Endothelial cell of umbilical vein (primary cell): ENCODE data around the gene SLC28A1. TPM values are rescaled to one million over a fixed set of nuclear protein-coding genes. Genes with fewer than 3 reads are reported as not detected.

Experiments
- BruUV-seq: library from RNA; stranded (reverse); fragments of 400-500 nt; replicated peaks from 2 replicates; lab custom pipeline; 2021; lab: Mats Ljungman, UMichigan
- CTCF ChIA-PET: fragments of 300-600, 350-600 bp; sonication (Branson Sonifier 250); formaldehyde crosslinking; loops from one replicate; lab custom pipeline; 2021; ENCODE audit warnings: antibody characterized with exemption, inconsistent platforms; lab: Charles Lee
- POLR2A ChIA-PET: fragments of 300-600, 350-600 bp; sonication (Branson Sonifier 250); formaldehyde crosslinking; loops from one replicate; lab custom pipeline; 2021; ENCODE audit warnings: antibody characterized with exemption, inconsistent platforms; lab: Charles Lee
- DNase-seq: peaks from one replicate; pipeline ENCODE4 v3.0.0-alpha.2; 2011; ENCODE audit warnings: low read depth, low spot score
- FAIRE-seq: peaks from 2 replicates; lab custom pipeline; 2011; peaks lifted over from hg19 to GRCh38; lab: Jason Lieb, UNC
- H2AFZ ChIP-seq: 2 replicates; pipeline ENCODE4 v1.6.0; 2012; ENCODE audit warnings: low read depth, low read length, control low read depth, inconsistent platforms
- H3K27ac ChIP-seq: 2 replicates; pipeline ENCODE4 v1.5.1; 2011; ENCODE audit warnings: low read depth, mild to moderate bottlenecking, control low read depth, low read length, moderate library complexity; ENCODE audit not compliant: insufficient read depth
- H3K27me3 ChIP-seq, 2 experiments: 2 replicates each; pipeline versions ENCODE4 v1.6.0 to v1.6.1; 2011; ENCODE audit warnings: low read length in 2 of 2, mixed read lengths in 1 of 2; ENCODE audit not compliant: control insufficient read depth in 2 of 2, insufficient read depth in 2 of 2
- H3K36me3 ChIP-seq, 2 experiments: 2 replicates in 1 of 2; 3 replicates in 1 of 2; pipeline ENCODE4 v1.5.1; 2011; ENCODE audit warnings: low read length in 2 of 2, mild to moderate bottlenecking in 1 of 2, moderate library complexity in 1 of 2; ENCODE audit not compliant: control insufficient read depth in 2 of 2, insufficient read depth in 2 of 2; ENCODE audit errors: extremely low read depth in 1 of 2
- H3K4me1 ChIP-seq: 3 replicates; pipeline ENCODE4 v1.5.1; 2011; ENCODE audit warnings: mild to moderate bottlenecking, low read length; ENCODE audit not compliant: control insufficient read depth, insufficient read depth; ENCODE audit errors: extremely low read depth
- H3K4me2 ChIP-seq: 2 replicates; pipeline ENCODE4 v1.6.1; 2011; ENCODE audit warnings: low read length, control low read depth, mixed read lengths; ENCODE audit not compliant: insufficient read depth
- H3K4me3 ChIP-seq, 3 experiments: fragments of 200-600 bp in 1 of 3; sonication (generic), shearing (Covaris generic) in 1 of 3; replicated peaks in 1 of 3; 2 replicates each; pipeline ENCODE4 v1.5.1; 2011 to 2016; ENCODE audit warnings: control low read depth in 3 of 3, low read length in 3 of 3, mild to moderate bottlenecking in 2 of 3, inconsistent platforms in 1 of 3, low read depth in 1 of 3, moderate library complexity in 1 of 3; ENCODE audit not compliant: insufficient read depth in 1 of 3
- H3K79me2 ChIP-seq: 2 replicates; pipeline ENCODE4 v1.6.0; 2012; ENCODE audit warnings: low read length, inconsistent platforms; ENCODE audit not compliant: control insufficient read depth, insufficient read depth
- H3K9ac ChIP-seq: replicated peaks from 2 replicates; pipeline ENCODE3; 2011; ENCODE audit warnings: low read length, control low read depth; ENCODE audit not compliant: insufficient read depth; ENCODE audit errors: extremely low read depth
- H3K9me1 ChIP-seq: replicated peaks from 3 replicates; pipeline ENCODE4 v1.6.0; 2011; ENCODE audit warnings: mild to moderate bottlenecking, low read length; ENCODE audit not compliant: control insufficient read depth, insufficient read depth; ENCODE audit errors: extremely low read depth
- H3K9me3 ChIP-seq: replicated peaks from 2 replicates; pipeline ENCODE4 v1.5.1; 2012; ENCODE audit warnings: low read length, inconsistent platforms; ENCODE audit not compliant: control insufficient read depth, insufficient read depth
- H4K20me1 ChIP-seq: replicated peaks from 2 replicates; pipeline ENCODE3; 2011; ENCODE audit warnings: mild to moderate bottlenecking, low read length; ENCODE audit not compliant: control insufficient read depth, insufficient read depth; ENCODE audit errors: extremely low read depth
- EZH2 ChIP-seq: IDR thresholded peaks from 2 replicates; pipeline ENCODE4 v1.6.1; 2012; ENCODE audit warnings: borderline replicate concordance, low read depth, mild to moderate bottlenecking, moderate library complexity, low read length, inconsistent platforms; ENCODE audit not compliant: severe bottlenecking
- GATA2 ChIP-seq: IDR thresholded peaks from 2 replicates; pipeline ENCODE4 v1.7.0; 2011; ENCODE audit warnings: low read depth, mild to moderate bottlenecking, moderate library complexity, mixed read lengths, low read length; ENCODE audit not compliant: insufficient read length, insufficient read depth
- MYC ChIP-seq: IDR thresholded peaks from one replicate; pipeline ENCODE4 v1.6.1; 2011; ENCODE audit warnings: mild to moderate bottlenecking, low read depth, low read length
- dilution Hi-C: fragments of 300-500 bp; cut with MboI; formaldehyde crosslinking; loops from one replicate; pipeline ENCODE4 v1.15.0; 2019; ENCODE audit warnings: low sequenced_read_pairs; ENCODE audit not compliant: extremely low pct_ligation_motif_present
- intact Hi-C: fragments of 100-400 bp; cut with micrococcal nuclease; formaldehyde crosslinking; loops from one replicate; pipeline ENCODE4 v1.10.0; 2022
- polyA plus RNA-seq, 4 experiments: library from polyadenylated mRNA; depleted of rRNA in 3 of 4; stranded (reverse) in 3 of 4; unstranded in 1 of 4; fragments of >200 nt; gene quantifications; 2 replicates each; pipeline versions ENCODE4 v1.2.1 to v1.2.3, GENCODE V29; 2011 to 2012; ENCODE audit warnings: missing spikeins in 1 of 4
- total RNA-seq: library from RNA; stranded (reverse); gene quantifications from 2 replicates; pipeline ENCODE4 v1.2.3, GENCODE V29; 2021
- TF ChIP-seq, protein P1 (sequence below): IDR thresholded peaks from 2 replicates; pipeline ENCODE4 v1.6.1; 2011; ENCODE audit not compliant: insufficient read depth, insufficient read length
- TF ChIP-seq, protein P2 (sequence below), 2 donors: IDR thresholded peaks; 1 replicate in 1 of 2; 2 replicates in 1 of 2; pipeline ENCODE4 v1.5.1; 2011; ENCODE audit warnings: low read length in 2 of 2, mild to moderate bottlenecking in 2 of 2, moderate library complexity in 2 of 2, control low read depth in 1 of 2, inconsistent platforms in 1 of 2, low read depth in 1 of 2; ENCODE audit not compliant: insufficient read depth in 1 of 2; ENCODE audit errors: extremely low read depth in 1 of 2

Gene SLC28A1
- total and polyA plus RNA-seq, 2 donors (not counting 3 experiments of a cell fraction or from before 2014, with no cell fraction given) = not detected

DNA sequence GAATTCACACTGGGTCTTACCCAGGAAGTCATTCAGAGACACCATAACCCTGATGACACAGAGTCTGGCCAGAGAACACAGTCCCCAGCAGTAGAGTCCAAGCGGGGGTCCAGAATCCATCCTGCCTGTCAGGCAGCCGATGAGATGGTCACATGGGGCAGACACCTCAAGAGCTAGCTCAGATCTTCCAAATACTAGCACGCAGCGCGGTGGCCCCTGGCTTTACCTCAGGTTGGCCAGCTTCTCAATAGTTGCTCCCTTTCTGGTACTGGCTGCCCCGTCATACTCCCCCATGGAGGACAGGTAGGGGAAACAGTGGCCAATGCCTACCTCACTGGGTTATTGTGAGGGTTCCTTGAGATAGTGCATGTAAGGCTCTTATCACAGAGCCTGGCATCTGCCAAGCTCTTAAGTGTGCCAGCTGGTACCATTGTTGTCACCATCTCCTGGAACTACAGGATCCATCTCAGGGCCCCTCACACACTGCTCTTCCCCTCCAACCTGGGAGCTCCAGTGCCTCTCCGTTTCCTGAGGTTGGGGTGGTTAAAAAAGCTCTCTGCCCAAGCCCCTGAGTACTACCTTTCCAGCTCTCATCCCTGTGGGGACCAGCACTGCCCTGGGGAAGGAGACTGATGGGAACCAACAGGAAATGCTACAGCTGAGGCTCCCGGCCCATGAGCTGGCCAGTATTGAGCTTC, 3.5 kb upstream of the SLC28A1 start:
- no peak for FAIRE-seq
- dilution Hi-C loops (no loop called here), intact Hi-C loops (no loop called here)
- H3K36me3 ChIP-seq = no peaks in the 10 kb centered on the region
- no peaks in the 10 kb centered on the region for H3K9me3 ChIP-seq
- no peak for DNase-seq
- H3K4me2 ChIP-seq = no peak overlapping the region
- H3K9ac ChIP-seq = no peak overlapping the region
- no peaks in the 10 kb centered on the region for H3K4me1 ChIP-seq
- no peaks in the 10 kb centered on the region for H3K9me1 ChIP-seq
- no peak overlapping the region for H2AFZ ChIP-seq
- ChIA-PET POLR2A (interaction anchor here (0.6 kb wide), 1 partner anchor 135 kb away, joined by 3 read pairs; no protein-coding TSS in a partner anchor), CTCF (interaction anchor here (1.2 kb wide), 2 partner anchors 47 to 282 kb away, joined by 3 read pairs; no protein-coding TSS in a partner anchor)
- no peaks in the 10 kb centered on the region for H3K79me2 ChIP-seq
- peaks cover 2 to 4% of the 10 kb centered on the region in 2 experiments for H3K27me3 ChIP-seq
- H4K20me1 ChIP-seq = no peaks in the 10 kb centered on the region
- H3K4me3 ChIP-seq = no peak overlapping the region
- H3K27ac ChIP-seq = no peak overlapping the region
- no peak for TF ChIP-seq MYC
- TF ChIP-seq, protein P1, sequence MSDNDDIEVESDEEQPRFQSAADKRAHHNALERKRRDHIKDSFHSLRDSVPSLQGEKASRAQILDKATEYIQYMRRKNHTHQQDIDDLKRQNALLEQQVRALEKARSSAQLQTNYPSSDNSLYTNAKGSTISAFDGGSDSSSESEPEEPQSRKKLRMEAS = no peak
- no peak for TF ChIP-seq EZH2
- TF ChIP-seq, protein P2, sequence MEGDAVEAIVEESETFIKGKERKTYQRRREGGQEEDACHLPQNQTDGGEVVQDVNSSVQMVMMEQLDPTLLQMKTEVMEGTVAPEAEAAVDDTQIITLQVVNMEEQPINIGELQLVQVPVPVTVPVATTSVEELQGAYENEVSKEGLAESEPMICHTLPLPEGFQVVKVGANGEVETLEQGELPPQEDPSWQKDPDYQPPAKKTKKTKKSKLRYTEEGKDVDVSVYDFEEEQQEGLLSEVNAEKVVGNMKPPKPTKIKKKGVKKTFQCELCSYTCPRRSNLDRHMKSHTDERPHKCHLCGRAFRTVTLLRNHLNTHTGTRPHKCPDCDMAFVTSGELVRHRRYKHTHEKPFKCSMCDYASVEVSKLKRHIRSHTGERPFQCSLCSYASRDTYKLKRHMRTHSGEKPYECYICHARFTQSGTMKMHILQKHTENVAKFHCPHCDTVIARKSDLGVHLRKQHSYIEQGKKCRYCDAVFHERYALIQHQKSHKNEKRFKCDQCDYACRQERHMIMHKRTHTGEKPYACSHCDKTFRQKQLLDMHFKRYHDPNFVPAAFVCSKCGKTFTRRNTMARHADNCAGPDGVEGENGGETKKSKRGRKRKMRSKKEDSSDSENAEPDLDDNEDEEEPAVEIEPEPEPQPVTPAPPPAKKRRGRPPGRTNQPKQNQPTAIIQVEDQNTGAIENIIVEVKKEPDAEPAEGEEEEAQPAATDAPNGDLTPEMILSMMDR (IDR thresholded peaks at IDR 0.05; ENCODE audit: extremely low read depth in 1 of 2, insufficient read depth in 1 of 2, low read depth in 1 of 2, low read length in 2 of 2) = no peak
- TF ChIP-seq GATA2 = no peak
- no TSS peak for BruUV-seq
